Cardiac atrium fibroblast (primary cell): ENCODE data around the gene DPRX. TPM values are rescaled to one million over a fixed set of nuclear protein-coding genes. Genes with fewer than 3 reads are reported as not detected.

Experiments
- total RNA-seq: library from RNA; depleted of rRNA; stranded (reverse); fragments of >200 nt; gene quantifications from 2 replicates; pipeline ENCODE4 v1.2.3, GENCODE V29; 2015

DPRX gene, protein sequence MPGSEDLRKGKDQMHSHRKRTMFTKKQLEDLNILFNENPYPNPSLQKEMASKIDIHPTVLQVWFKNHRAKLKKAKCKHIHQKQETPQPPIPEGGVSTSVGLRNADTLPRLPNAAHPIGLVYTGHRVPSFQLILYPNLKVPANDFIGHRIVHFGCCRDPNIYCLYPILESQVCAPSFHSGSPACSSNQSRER
- not detected in 2 replicates for total RNA-seq

GRCh38 chr19:53631949-53632407 is at the start of gene DPRX:
TSS of gene DPRX (plus strand) at chr19:53631999. CDS start at chr19:53632107, 108 bp downstream.

Other genes with a start within 250 kb of the DPRX start
- gene ZNF765, start 236.8 kb upstream of the DPRX start, total RNA-seq: 5.4 and 13.0 TPM in 2 replicates
- gene ZNF761, start 200.0 kb upstream of the DPRX start, total RNA-seq: 8.7 and 9.2 TPM in 2 replicates
- gene ZNF813, start 164.3 kb upstream of the DPRX start, total RNA-seq: 2.0 and 2.1 TPM in 2 replicates
- gene ZNF331, start 93.9 kb upstream of the DPRX start, total RNA-seq: 5.4 and 6.3 TPM in 2 replicates
- gene NLRP12, start 192.3 kb downstream of the DPRX start, total RNA-seq: 0.32 TPM in 1 of 2 replicates, not detected in the other
- 107 and 148 TPM in 2 replicates for gene MYADM, start 235.9 kb downstream of the DPRX start, total RNA-seq